Prostate gland (tissue), 2 donors: ENCODE results near the gene WDR59. TPM values are rescaled to one million over a fixed set of nuclear protein-coding genes. Genes with fewer than 3 reads are reported as not detected.
"Not testable (repeated sequence)": the region's sequence is repeated elsewhere in the genome, so short reads cannot be mapped to it uniquely, and the experiment has no call there.

ENCODE experiments used
- DNase-seq: peaks from one replicate; pipeline ENCODE4 v3.0.0-alpha.2; 2019; ENCODE audit warnings: low spot score
- H3K27ac ChIP-seq, 2 donors: fragments of 200-600 bp; sonication (generic); 2 replicates each; pipeline ENCODE4 v1.5.1; 2017 to 2019
- H3K27me3 ChIP-seq: fragments of 200-600 bp; sonication (generic); replicated peaks from 2 replicates; pipeline ENCODE4 v1.5.1; 2019; ENCODE audit not compliant: insufficient read depth
- H3K36me3 ChIP-seq, 2 donors: fragments of 200-600 bp; sonication (generic); 1 replicate in 1 of 2; 2 replicates in 1 of 2; pipeline versions ENCODE4 v1.5.1 to v1.8.1; 2017 to 2019
- H3K4me1 ChIP-seq: fragments of 200-600 bp; sonication (generic); replicated peaks from 2 replicates; pipeline ENCODE4 v1.5.1; 2019
- H3K4me3 ChIP-seq, 2 donors: fragments of 200-600 bp; sonication (generic); 2 replicates each; pipeline ENCODE4 v1.5.1; 2017 to 2019
- H3K9me3 ChIP-seq: fragments of 200-600 bp; sonication (generic); 2 replicates; pipeline ENCODE4 v1.5.1; 2017
- POLR2A ChIP-seq: fragments of 450-650 bp; IDR thresholded peaks from one replicate; pipeline ENCODE4 v1.6.1; 2016; ENCODE audit warnings: antibody characterized with exemption, mild to moderate bottlenecking
- POLR2AphosphoS5 ChIP-seq: sonication (generic); formaldehyde crosslinking; IDR thresholded peaks from one replicate; pipeline ENCODE4 v1.6.1; 2017; ENCODE audit warnings: antibody characterized with exemption
- WGBS: methylation state at CpG from one replicate; pipeline ENCODE4 v1.1.5; 2018; 5-methylcytosine and 5-hydroxymethylcytosine counted together
- intact Hi-C: fragments of 100-400 bp; cut with DNase I; formaldehyde crosslinking; loops from one replicate; pipeline ENCODE4 v1.14.2; 2022
- total RNA-seq, 2 donors: library from RNA; depleted of rRNA; stranded (reverse); fragments of >200 nt; gene quantifications; one replicate each; pipeline ENCODE4 v1.1.0, GENCODE V29; 2016
- TF ChIP-seq, protein P1 (sequence below), 4 experiments: fragments of 200-600 bp in 2 of 4; fragments of 450-650 bp in 2 of 4; sonication (generic) in 2 of 4; IDR thresholded peaks; 1 replicate in 3 of 4; 2 replicates in 1 of 4; pipeline ENCODE4 v1.5.1; 2016 to 2019; ENCODE audit warnings: antibody characterized with exemption in 4 of 4, mild to moderate bottlenecking in 2 of 4, moderate library complexity in 2 of 4

The WDR59 gene
- total RNA-seq, 2 donors from 2014 or later = 38.5 to 62.6 TPM

DNA sequence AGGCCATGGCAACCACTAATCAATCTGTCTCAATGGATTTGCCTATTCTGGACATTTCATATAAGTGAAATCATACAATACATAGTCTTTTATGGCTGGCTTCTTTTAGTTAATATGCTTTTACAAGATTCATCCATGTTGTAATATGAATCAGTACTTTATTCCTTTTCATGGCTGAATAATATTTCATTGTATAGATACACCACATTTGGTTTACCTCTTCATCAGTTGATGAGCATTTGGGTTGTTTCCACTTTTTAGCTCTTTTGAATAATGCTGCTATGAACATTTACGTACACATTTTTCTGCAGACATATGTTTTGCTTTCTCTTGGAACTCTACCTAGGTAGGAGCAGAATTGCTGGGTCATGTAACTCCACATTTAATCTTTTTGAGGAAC lies 11.1 kb upstream of the WDR59 start:
- Histone ChIP-seq H3K36me3 (no peaks in the 10 kb centered on the region), H3K4me1 (peaks cover 2% of the 10 kb centered on the region), H3K4me3 (no peak overlapping the region), H3K27me3 (no peaks in the 10 kb centered on the region), H3K9me3 (no peaks in the 10 kb centered on the region), H3K27ac (no peak overlapping the region)
- no peak for TF ChIP-seq POLR2A
- TF ChIP-seq, protein P1, sequence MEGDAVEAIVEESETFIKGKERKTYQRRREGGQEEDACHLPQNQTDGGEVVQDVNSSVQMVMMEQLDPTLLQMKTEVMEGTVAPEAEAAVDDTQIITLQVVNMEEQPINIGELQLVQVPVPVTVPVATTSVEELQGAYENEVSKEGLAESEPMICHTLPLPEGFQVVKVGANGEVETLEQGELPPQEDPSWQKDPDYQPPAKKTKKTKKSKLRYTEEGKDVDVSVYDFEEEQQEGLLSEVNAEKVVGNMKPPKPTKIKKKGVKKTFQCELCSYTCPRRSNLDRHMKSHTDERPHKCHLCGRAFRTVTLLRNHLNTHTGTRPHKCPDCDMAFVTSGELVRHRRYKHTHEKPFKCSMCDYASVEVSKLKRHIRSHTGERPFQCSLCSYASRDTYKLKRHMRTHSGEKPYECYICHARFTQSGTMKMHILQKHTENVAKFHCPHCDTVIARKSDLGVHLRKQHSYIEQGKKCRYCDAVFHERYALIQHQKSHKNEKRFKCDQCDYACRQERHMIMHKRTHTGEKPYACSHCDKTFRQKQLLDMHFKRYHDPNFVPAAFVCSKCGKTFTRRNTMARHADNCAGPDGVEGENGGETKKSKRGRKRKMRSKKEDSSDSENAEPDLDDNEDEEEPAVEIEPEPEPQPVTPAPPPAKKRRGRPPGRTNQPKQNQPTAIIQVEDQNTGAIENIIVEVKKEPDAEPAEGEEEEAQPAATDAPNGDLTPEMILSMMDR (IDR thresholded peaks at IDR 0.05) = no peak
- no peak for TF ChIP-seq POLR2AphosphoS5
- DNase-seq = no peak
- intact Hi-C loops = no loop called here
- 100% methylated on average over 1 of the region's 1 CpG for WGBS

DNA sequence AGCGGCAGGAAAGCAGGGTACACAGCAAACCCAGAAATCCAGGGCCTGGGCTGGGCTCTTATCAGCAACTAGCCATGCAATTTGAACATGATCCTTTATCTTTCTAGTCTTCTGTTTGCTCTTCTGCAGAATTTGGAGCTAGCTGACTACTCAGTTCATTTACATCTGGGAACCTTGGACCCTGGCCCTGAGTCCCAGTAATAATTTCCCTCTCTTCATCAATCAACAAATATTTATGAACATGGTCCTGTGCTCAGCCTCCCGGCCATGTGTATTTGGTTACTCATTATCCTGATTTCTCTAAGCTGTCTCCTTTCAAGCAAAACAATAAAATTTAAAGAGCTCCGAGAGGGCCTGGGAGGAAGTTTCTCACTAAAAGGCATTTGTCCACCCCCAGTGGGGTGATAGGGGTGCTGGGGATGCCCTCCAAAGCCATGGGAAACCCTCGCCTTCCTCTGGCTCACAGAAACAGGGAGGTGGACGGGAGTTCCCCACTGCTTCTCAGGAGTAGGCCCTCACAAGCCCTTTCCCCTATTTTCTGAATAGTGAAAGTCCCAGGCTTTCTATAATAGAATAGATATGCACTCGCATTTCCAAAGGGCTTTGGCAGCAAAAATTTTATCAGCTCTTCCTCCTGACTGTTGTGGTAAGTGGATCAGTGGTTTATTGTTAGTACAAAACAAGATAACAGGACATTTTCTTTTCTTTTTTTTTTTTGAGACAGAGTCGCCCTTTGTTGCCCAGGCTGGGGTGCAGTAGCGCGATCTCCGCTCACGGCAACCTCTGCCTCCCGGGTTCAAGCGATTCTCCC lies 6.9 kb upstream of the WDR59 start:
- intact Hi-C loops = no loop called here
- Histone ChIP-seq H3K27me3 (no peaks in the 10 kb centered on the region), H3K27ac (peak overlapping the region; percentile 39 to 55), H3K9me3 (no peaks in the 10 kb centered on the region), H3K4me3 (no peak overlapping the region), H3K4me1 (no peaks in the 10 kb centered on the region), H3K36me3 (no peaks in the 10 kb centered on the region)
- DNase-seq = no peak
- TF ChIP-seq POLR2A (no peak), POLR2AphosphoS5 (no peak)
- TF ChIP-seq, protein P1 (IDR thresholded peaks at IDR 0.05) = no peak
- 54% methylated on average over 13 of the region's 13 CpGs for WGBS

DNA sequence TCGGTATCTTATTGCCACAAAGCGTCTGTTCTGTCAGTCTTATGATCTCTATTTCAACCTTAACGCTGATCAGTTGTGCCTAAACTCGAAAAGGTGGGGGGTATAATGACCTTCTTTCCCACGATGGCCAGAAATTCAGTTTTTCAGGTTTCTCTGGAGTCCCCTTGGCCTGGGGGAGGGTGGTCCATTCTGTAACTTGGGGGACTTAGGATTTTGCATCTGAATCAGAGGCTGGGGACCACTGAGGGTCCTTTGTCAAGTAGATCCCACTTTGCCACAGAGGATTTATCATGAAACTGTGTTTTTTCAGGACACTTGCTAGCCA lies 6.3 kb upstream of the WDR59 start:
- no peaks in the 10 kb centered on the region for H3K27me3 ChIP-seq
- H3K4me1 ChIP-seq = no peaks in the 10 kb centered on the region
- intact Hi-C loops = no loop called here
- no peak overlapping the region for H3K4me3 ChIP-seq
- no peaks in the 10 kb centered on the region for H3K36me3 ChIP-seq
- peak overlapping the region in 1 of 2 donors; percentile 39 for H3K27ac ChIP-seq
- no peak for DNase-seq
- TF ChIP-seq, protein P1 (IDR thresholded peaks at IDR 0.05) = no peak
- TF ChIP-seq POLR2AphosphoS5 (no peak), POLR2A (no peak)
- WGBS = 81% methylated on average over 5 of the region's 5 CpGs
- H3K9me3 ChIP-seq = no peaks in the 10 kb centered on the region

DNA sequence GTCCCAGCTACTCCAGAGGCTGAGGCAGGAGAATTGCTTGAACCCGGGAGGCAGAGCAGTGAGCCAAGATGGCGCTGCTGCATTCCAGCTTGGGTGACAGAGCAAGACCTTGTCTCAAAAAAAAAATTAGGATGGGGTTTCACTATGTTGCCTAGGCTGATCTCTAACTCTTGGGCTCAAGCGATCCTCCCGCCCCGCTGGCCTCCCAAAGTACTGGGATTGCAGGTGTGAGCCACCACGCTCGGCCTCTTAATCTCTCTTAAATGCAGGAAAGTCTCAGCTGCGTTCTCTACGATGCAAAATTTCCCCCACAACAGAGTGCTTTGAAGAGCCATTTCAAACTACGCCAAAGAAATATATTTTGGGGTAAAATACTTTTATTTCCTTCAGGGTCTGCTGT lies 5.9 kb upstream of the WDR59 start:
- TF ChIP-seq POLR2AphosphoS5 (no peak), POLR2A (no peak)
- TF ChIP-seq, protein P1 (IDR thresholded peaks at IDR 0.05) = no peak
- WGBS = 96% methylated on average over 10 of the region's 10 CpGs
- H3K4me3 ChIP-seq = no peak overlapping the region
- intact Hi-C loops = no loop called here
- no peaks in the 10 kb centered on the region for H3K4me1 ChIP-seq
- DNase-seq = no peak
- H3K27me3 ChIP-seq = no peaks in the 10 kb centered on the region
- H3K9me3 ChIP-seq = no peaks in the 10 kb centered on the region
- no peaks in the 10 kb centered on the region for H3K36me3 ChIP-seq
- no peak overlapping the region for H3K27ac ChIP-seq

DNA sequence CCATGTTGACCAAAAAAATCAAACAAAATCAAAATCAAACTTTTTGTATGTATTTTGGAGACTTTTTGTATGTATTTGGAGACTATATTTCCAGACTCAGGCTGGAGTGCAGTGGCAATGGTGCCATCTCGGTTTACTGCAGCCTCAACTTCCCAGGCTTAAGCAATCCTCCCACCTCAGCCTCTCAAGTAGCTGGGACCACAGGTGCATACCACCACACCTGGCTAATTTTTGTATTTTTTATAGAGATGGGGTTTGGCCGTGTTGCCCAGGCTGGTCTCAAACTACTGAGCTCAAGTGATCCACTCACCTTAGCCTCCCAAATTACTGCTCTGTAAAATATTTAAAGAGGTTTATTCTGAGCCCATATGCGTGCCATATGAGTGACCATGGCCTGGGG lies 4.9 kb upstream of the WDR59 start:
- H3K36me3 ChIP-seq, H3K4me1 ChIP-seq, H3K9me3 ChIP-seq, DNase-seq, H3K4me3 ChIP-seq, H3K27ac ChIP-seq, H3K27me3 ChIP-seq, intact Hi-C loops: not testable (repeated sequence)
- whole genome bisulfite sequencing = 92% methylated on average over 3 of the region's 3 CpGs
